HEK293 (cell line): Measurements from ENCODE around the gene CEP44.

Experiments used
- CTCF ChIA-PET: fragments of 350-600 bp; formaldehyde crosslinking; extraction: SDS; loops from one replicate; lab custom pipeline; 2021; ENCODE audit warnings: antibody characterized with exemption; lab: Yijun Ruan, JAX
- POLR2A ChIA-PET: fragments of 300-600 bp; formaldehyde crosslinking; extraction: SDS; loops from one replicate; lab custom pipeline; 2020; ENCODE audit warnings: antibody characterized with exemption, inconsistent platforms; lab: Yijun Ruan, JAX
- H3K27ac ChIP-seq: fragments of 200-500 bp; sonication (Bioruptor generic); 2 replicates; pipeline ENCODE4 v1.5.1; 2014; ENCODE audit warnings: low read depth, low read length, control low read depth, inconsistent platforms; ENCODE audit errors: extremely low read depth
- H3K36me3 ChIP-seq, 2 experiments: fragments of 200-500 bp in 1 of 2; sonication (Bioruptor generic) in 1 of 2; 1 replicate in 1 of 2; 2 replicates in 1 of 2; pipeline ENCODE4 v1.5.1; 2014 to 2017; ENCODE audit warnings: inconsistent platforms in 2 of 2, low read length in 2 of 2; ENCODE audit not compliant: control insufficient read depth in 2 of 2, insufficient read depth in 1 of 2
- H3K4me1 ChIP-seq: fragments of 200-500 bp; sonication (Bioruptor generic); 2 replicates; pipeline ENCODE4 v1.5.1; 2014; ENCODE audit warnings: mild to moderate bottlenecking, low read length, inconsistent platforms; ENCODE audit not compliant: control insufficient read depth, insufficient read depth
- H3K4me3 ChIP-seq: 2 replicates; pipeline ENCODE4 v1.5.1; 2011; ENCODE audit warnings: low read depth, mild to moderate bottlenecking, control low read depth, low read length, moderate library complexity
- H3K9me3 ChIP-seq: fragments of 200-500 bp; sonication (Bioruptor generic); 2 replicates; pipeline ENCODE4 v1.5.1; 2014; ENCODE audit warnings: low read depth, low read length, inconsistent platforms; ENCODE audit not compliant: control insufficient read depth, insufficient read depth
- PRDM1 ChIP-seq: fragments of 450-650 bp; formaldehyde crosslinking; IDR thresholded peaks from 2 replicates; pipeline ENCODE4; 2016; ENCODE audit warnings: missing biosample characterization, missing genetic modification characterization
- PRDM6 ChIP-seq: fragments of 450-650 bp; formaldehyde crosslinking; IDR thresholded peaks from 2 replicates; pipeline ENCODE4 v1.5.1; 2017; ENCODE audit warnings: missing biosample characterization, missing genetic modification characterization
- SP2 ChIP-seq: fragments of 450-650 bp; formaldehyde crosslinking; IDR thresholded peaks from 2 replicates; pipeline ENCODE4 v1.5.1; 2016; ENCODE audit warnings: missing biosample characterization, missing genetic modification characterization
- ZBTB10 ChIP-seq: fragments of 450-650 bp; formaldehyde crosslinking; IDR thresholded peaks from 2 replicates; pipeline ENCODE4 v1.5.1; 2016; ENCODE audit warnings: missing biosample characterization, missing genetic modification characterization
- ZFP3 ChIP-seq: fragments of 450-650 bp; formaldehyde crosslinking; IDR thresholded peaks from 2 replicates; pipeline ENCODE4 v1.5.1; 2016; ENCODE audit warnings: low read depth, missing biosample characterization, missing genetic modification characterization
- ZFP41 ChIP-seq: fragments of 450-650 bp; formaldehyde crosslinking; IDR thresholded peaks from 2 replicates; pipeline ENCODE4 v1.5.1; 2016; ENCODE audit warnings: missing biosample characterization, missing genetic modification characterization, borderline replicate concordance
- ZNF112 ChIP-seq: fragments of 450-650 bp; formaldehyde crosslinking; IDR thresholded peaks from 2 replicates; pipeline ENCODE4 v1.5.0; 2017; ENCODE audit warnings: missing biosample characterization, missing genetic modification characterization
- ZNF280C ChIP-seq: fragments of 450-650 bp; formaldehyde crosslinking; IDR thresholded peaks from 2 replicates; pipeline ENCODE4 v1.5.1; 2016; ENCODE audit warnings: missing biosample characterization, missing genetic modification characterization
- ZNF341 ChIP-seq: fragments of 450-650 bp; formaldehyde crosslinking; IDR thresholded peaks from 2 replicates; pipeline ENCODE4; 2016; ENCODE audit warnings: low read depth, missing biosample characterization, missing genetic modification characterization
- ZNF473 ChIP-seq: fragments of 450-650 bp; formaldehyde crosslinking; IDR thresholded peaks from 2 replicates; pipeline ENCODE4 v1.5.1; 2017; ENCODE audit warnings: missing biosample characterization, missing genetic modification characterization
- ZNF488 ChIP-seq: fragments of 450-650 bp; formaldehyde crosslinking; IDR thresholded peaks from 2 replicates; pipeline ENCODE4 v1.5.1; 2016; ENCODE audit warnings: missing biosample characterization, missing genetic modification characterization
- ZNF629 ChIP-seq: fragments of 450-650 bp; formaldehyde crosslinking; IDR thresholded peaks from 2 replicates; pipeline ENCODE4 v1.5.1; 2017; ENCODE audit warnings: missing biosample characterization, missing genetic modification characterization
- ZSCAN4 ChIP-seq: fragments of 450-650 bp; formaldehyde crosslinking; IDR thresholded peaks from 2 replicates; pipeline ENCODE4 v1.5.1; 2017; ENCODE audit warnings: missing biosample characterization, missing genetic modification characterization

CEP44 gene

GRCh38 chr4:174282836-174283506 lies 740 bp upstream of the CEP44 start (continued):
- TF ChIP-seq ZNF112 (no peak), SP2 (peak; percentile 84), ZNF280C (tag by site-specific recombination) (no peak)

- Histone ChIP-seq H3K9me3 (no peaks in the 10 kb centered on the region), H3K4me3 (peak overlapping the region; percentile 80), H3K36me3 (peaks cover 0 to 3% of the 10 kb centered on the region in 2 experiments; a peak in 1 of 3 replicates), H3K27ac (peak overlapping the region; percentile 98), H3K4me1 (no peaks in the 10 kb centered on the region)
- peak; percentile 76 for TF ChIP-seq PRDM1 (tag by site-specific recombination)
- TF ChIP-seq ZNF488 (tag by site-specific recombination), result no peak
- ChIA-PET POLR2A (no interaction called here), CTCF (interaction anchor here (0.5 to 1.2 kb wide), 4 partner anchors 8 to 1270 kb away, joined by 3 read pairs; no protein-coding TSS in a partner anchor)
Observed at GRCh38 chr4:174284487-174284886, 776 bp downstream of the CEP44 start.

- TF ChIP-seq ZFP3, result no peak
- TF ChIP-seq ZNF629 (tag by site-specific recombination), result no peak
- no peak for TF ChIP-seq ZNF341 (tag by site-specific recombination)
- no peak for TF ChIP-seq PRDM6 (tag by site-specific recombination)
- TF ChIP-seq ZBTB10 (tag by site-specific recombination), result no peak
- no peak for TF ChIP-seq ZFP41
- no peak for TF ChIP-seq ZNF473 (tag by site-specific recombination)
- TF ChIP-seq ZSCAN4, result no peak
- Histone ChIP-seq H3K4me3 (no peak overlapping the region), H3K9me3 (no peaks in the 10 kb centered on the region), H3K27ac (no peak overlapping the region), H3K36me3 (no peaks in the 10 kb centered on the region), H3K4me1 (no peaks in the 10 kb centered on the region)
- CTCF ChIA-PET, result no interaction called here
- POLR2A ChIA-PET, result no interaction called here
Observed at GRCh38 chr4:174286870-174287269, 3.2 kb downstream of the CEP44 start.
